ENCODE data around the gene ARHGDIB. TPM values are rescaled to one million over a fixed set of nuclear protein-coding genes. Genes with fewer than 3 reads are reported as not detected.

The ARHGDIB gene
- total RNA-seq, 1 donor from 2014 or later = 313 TPM

DNA sequence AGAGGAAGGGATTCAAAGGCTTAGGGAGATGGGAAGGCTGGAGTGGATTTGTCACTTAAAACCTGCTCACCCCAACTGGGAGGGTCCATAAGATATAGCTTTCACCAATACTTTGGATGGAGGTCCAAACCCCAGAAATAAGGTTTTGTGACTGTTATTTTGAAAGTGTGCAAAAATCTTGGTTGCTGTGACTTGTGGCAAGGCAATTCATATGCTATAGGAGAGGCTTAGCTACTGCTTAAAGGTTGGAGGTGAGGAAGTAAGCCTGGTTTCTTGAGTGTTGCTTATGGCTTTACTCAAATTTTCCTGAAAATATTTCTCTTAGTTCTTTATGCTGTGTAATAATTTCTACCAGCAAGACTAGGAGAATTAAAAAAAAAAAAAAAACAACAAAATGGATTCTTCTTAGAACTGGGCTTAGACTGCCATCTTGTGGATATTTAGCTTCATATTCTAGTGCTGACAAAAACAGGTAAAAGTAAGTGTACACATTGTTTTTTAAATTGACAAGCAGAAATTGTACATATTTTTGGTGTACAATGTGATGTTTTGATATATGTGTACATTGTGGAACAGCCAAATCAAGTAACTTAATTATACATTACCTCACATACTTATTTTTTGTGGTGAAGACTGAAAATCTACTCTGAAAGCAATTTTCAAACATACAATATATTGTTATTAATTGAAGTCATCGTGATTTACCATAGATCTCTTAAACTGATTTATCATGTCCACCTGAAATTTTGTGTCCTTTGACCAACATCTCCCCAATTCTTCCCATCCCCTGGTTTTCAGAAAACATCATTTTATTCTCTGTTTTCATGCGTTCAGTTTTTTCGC is 34.4 kb upstream of the ARHGDIB start:
- intact Hi-C loops (cut with DNase I) = loop anchor here (5.0 kb wide), 1 partner anchor 149 kb away; no protein-coding TSS in a partner anchor
- Histone ChIP-seq H3K4me1 (peaks cover 16% of the 10 kb centered on the region), H3K9me3 (no peaks in the 10 kb centered on the region), H3K36me3 (no peaks in the 10 kb centered on the region), H3K27ac (peak overlapping the region; percentile 15), H3K4me3 (no peak overlapping the region), H3K27me3 (ENCODE audit: low read depth) (no peaks in the 10 kb centered on the region)
- TF ChIP-seq, protein P1, sequence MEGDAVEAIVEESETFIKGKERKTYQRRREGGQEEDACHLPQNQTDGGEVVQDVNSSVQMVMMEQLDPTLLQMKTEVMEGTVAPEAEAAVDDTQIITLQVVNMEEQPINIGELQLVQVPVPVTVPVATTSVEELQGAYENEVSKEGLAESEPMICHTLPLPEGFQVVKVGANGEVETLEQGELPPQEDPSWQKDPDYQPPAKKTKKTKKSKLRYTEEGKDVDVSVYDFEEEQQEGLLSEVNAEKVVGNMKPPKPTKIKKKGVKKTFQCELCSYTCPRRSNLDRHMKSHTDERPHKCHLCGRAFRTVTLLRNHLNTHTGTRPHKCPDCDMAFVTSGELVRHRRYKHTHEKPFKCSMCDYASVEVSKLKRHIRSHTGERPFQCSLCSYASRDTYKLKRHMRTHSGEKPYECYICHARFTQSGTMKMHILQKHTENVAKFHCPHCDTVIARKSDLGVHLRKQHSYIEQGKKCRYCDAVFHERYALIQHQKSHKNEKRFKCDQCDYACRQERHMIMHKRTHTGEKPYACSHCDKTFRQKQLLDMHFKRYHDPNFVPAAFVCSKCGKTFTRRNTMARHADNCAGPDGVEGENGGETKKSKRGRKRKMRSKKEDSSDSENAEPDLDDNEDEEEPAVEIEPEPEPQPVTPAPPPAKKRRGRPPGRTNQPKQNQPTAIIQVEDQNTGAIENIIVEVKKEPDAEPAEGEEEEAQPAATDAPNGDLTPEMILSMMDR (IDR thresholded peaks at IDR 0.05) = peak; percentile 61
- DNase-seq = no peak
- ATAC-seq = peak; percentile 74 to 81

DNA sequence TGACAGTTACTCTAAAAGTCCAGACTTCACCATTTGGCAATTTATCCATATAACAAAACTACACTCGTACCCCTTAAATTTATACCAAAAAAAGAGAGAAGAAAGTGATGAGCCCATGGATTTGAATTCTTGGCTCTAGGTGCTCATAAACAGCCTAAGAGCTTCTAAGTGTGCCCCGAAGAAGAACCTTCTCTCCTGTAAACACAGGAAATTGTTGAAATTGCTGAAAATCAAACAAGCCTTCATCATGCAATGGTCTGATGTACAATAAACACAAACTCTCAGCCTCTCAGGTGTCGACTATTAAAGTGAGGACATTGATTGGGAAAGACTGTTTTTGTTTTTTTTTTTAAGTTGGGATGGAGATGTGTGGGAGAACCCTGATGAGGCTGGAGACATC is 33.2 kb upstream of the ARHGDIB start:
- intact Hi-C loops (cut with DNase I) = loop anchor here (5.0 kb wide), 1 partner anchor 147 kb away; no protein-coding TSS in a partner anchor
- H3K4me1 ChIP-seq = peaks cover 16% of the 10 kb centered on the region
- ATAC-seq = peak in 1 of 2 donors; percentile 55
- TF ChIP-seq, protein P1 (IDR thresholded peaks at IDR 0.05) = no peak
- H3K4me3 ChIP-seq = no peak overlapping the region
- H3K9me3 ChIP-seq = no peaks in the 10 kb centered on the region
- no peak for DNase-seq
- H3K27ac ChIP-seq = no peak overlapping the region
- H3K36me3 ChIP-seq = no peaks in the 10 kb centered on the region
- H3K27me3 ChIP-seq (ENCODE audit: low read depth) = no peaks in the 10 kb centered on the region

DNA sequence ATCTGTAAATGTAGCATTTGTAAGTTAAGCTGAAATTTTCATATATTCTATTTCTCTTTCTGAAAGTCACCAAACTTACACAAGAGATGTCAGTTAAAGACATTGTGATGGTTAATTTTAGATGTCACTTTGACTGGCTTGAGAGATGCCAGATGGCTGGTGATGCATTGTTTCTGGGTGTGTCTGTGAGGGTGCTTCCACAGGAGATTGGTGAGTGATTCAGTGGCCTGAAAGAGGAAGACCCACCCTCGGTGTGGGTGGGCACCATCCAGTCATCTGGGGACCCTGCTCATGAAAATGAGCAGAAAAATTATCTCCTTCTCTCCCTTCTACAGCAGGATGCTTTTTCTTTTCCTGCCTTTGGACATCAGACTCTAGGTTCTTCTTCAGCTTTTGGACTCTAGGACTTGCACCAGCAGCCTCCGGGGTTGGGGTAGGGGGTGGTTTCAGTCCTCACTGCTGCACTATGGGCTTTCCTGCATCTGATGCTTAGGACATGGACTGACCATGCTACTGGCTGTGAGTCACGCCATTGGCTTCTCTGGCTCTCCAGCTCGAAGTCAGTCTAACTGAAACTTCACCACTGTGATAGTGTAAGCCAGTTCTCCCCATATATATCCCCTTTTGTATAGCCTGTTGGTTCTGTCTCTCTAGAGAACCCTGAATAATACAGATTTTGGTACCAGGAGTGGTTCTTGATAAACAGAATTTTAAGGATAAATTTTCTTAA is 32.3 kb upstream of the ARHGDIB start:
- H3K27ac ChIP-seq = no peak overlapping the region
- no peaks in the 10 kb centered on the region for H3K9me3 ChIP-seq
- intact Hi-C loops (cut with DNase I) = no loop called here
- no peaks in the 10 kb centered on the region for H3K27me3 ChIP-seq (ENCODE audit: low read depth)
- ATAC-seq (peak; percentile 25 to 38), DNase-seq (no peak)
- no peaks in the 10 kb centered on the region for H3K36me3 ChIP-seq
- peaks cover 16% of the 10 kb centered on the region for H3K4me1 ChIP-seq
- no peak overlapping the region for H3K4me3 ChIP-seq
- TF ChIP-seq, protein P1 (IDR thresholded peaks at IDR 0.05) = no peak

DNA sequence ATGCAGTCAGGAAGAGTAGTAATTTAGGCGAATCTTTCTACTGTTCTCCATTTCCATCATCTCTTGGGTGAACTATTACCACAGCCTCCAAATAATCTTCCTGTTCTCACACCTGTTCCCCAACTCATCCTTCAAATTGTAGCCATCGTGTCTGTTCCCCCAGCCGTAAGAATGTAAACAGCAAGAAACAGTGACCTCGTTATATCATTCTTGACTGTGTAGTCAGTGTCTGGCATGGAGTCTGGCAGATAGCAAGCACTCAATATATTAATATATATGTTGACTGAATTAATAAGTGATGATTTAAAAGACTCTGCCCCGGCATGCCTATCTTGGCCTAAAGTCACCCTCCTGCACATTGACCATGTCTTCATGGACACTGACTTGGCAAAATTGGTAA is 31.7 kb upstream of the ARHGDIB start:
- ATAC-seq = no peak

DNA sequence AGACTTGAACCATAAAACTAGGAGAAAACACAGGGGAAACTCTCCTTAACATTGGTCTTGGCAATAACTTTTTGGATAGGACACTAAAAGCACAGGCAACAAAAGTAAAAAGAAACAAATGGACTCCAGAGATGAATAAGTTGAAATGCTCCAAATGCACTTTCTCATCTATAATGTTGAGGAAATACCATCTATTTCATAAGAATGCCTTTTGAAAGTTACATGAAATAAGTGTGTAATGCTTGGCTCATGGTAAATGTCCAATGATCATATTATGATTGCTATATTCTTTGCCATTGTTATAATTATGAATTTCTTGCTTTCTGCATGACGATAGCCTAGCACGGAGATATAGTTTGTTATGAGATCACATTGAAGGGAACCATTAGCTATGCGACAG is 31.3 kb upstream of the ARHGDIB start:
- Histone ChIP-seq H3K9me3 (no peaks in the 10 kb centered on the region), H3K27me3 (ENCODE audit: low read depth) (no peaks in the 10 kb centered on the region), H3K4me1 (peaks cover 16% of the 10 kb centered on the region), H3K27ac (no peak overlapping the region), H3K36me3 (no peaks in the 10 kb centered on the region), H3K4me3 (no peak overlapping the region)
- DNase-seq = no peak
- intact Hi-C loops (cut with DNase I) = no loop called here
- TF ChIP-seq, protein P1 (IDR thresholded peaks at IDR 0.05) = no peak
- no peak for ATAC-seq

More for the DNA sequence above, 31.7 kb upstream of the ARHGDIB start:
- Histone ChIP-seq H3K4me1 (peaks cover 16% of the 10 kb centered on the region), H3K27me3 (ENCODE audit: low read depth) (no peaks in the 10 kb centered on the region), H3K9me3 (no peaks in the 10 kb centered on the region), H3K36me3 (no peaks in the 10 kb centered on the region), H3K4me3 (no peak overlapping the region), H3K27ac (no peak overlapping the region)
- DNase-seq = no peak
- TF ChIP-seq, protein P1 (IDR thresholded peaks at IDR 0.05) = no peak
- intact Hi-C loops (cut with DNase I) = no loop called here
